RKO (cell line): ENCODE results near the gene SLCO4A1.
A peak's percentile ranks its signal among the peaks of the same experiment; 100 is the strongest.

Experiments used
- DNase-seq: peaks from one replicate; pipeline ENCODE4 v3.0.0-alpha.2; 2016; ENCODE audit warnings: low spot score

Gene SLCO4A1

DNA sequence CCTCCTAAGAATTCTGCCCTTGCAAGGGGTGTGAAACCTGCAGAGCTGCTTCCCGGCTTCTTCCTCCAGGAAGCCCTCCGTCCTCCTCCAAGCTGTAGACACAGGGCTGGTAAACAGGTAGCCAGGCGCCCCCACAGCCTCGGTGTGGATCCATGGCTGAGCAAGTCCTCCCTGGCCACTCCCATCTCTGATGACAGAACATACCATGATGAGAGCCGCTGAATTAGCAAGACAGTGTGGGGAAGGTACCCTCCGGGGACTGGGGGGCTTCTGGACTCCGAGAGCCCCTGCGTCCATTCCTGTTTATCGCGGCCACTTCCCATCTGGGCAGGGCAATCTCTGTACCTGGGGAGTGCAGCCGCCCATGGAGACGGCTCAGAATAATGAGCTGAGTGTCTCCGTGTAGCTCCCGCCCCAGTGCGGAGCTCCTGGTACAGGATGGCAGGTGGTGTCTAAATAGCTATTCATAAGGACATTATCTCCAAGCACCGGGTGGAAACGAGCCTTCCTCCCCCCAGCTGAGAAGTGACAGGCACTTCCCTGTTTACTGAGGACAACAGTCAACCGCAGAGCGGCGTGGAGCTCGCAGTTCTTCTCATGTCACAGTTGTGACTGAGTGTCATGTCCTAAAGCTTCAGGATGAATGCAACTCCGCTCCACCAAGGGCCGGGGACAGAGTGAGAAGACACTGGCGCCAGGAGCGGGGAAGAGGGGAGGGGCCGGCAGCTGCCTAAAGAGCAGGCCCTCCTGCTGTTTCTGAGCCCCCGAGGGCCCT lies 43.7 kb downstream of the SLCO4A1 start:
- no peak for DNase-seq

DNA sequence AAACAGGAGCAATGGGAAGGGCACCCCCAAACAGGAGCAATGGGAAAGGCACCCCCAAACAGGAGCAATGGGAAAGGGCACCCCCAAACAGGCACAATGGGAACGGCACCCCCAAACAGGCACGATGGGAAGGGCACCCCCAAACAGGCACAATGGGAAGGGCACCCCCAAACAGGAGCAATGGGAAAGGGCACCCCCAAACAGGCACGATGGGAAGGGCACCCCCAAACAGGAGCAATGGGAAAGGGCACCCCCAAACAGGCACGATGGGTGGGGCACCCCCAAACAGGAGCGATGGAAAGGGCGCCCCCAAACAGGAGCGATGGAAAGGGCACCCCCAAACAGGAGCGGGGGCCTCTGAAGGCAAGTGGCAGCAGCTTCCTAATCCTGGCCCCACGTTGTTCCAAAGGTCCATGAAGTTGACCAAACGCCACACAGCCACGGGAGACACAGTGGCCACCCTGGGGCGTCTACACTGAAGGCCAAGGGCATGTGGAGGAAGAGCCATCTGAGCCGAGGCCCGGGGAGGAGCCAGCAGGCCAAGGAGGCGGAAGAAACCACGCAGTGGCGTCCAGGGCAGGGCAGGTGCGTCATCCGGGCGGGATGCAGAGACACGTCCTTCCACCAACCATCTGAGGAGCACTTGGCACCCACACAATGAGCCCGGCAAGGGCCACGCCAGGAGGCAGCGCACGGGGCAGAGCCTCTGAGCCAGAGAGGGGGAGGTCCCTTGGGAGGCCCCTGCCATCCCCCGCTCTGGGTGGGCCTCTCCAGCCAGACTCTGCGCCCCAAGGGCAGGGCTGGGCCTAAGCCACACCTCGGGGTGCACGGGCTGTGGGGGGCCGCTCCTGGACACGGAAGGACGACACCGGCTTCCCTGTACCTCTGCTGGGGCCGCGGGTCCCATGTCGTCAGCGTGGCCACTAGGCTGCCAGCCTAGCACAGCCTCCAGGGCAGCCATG lies 44.8 kb downstream of the SLCO4A1 start:
- DNase-seq = no peak

DNA sequence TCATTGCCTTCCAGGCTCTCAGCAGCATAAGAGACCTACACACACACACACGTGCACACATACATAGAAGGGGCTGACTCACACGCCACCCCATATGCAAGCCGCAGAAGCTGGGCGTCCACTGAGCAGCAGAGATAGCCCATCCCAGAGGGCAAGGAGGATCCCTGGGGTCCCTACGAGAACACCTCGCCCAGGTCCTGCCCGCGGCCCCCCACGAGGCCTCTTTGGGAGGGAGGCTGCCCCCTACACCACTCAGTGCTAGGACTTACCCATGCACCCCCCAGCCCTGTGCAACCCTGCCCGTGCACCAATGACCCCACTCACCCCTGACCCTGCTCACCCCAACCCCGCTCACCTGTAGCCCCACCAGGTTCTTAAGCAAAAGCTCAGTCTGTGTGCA lies 45.8 kb downstream of the SLCO4A1 start:
- no peak for DNase-seq

DNA sequence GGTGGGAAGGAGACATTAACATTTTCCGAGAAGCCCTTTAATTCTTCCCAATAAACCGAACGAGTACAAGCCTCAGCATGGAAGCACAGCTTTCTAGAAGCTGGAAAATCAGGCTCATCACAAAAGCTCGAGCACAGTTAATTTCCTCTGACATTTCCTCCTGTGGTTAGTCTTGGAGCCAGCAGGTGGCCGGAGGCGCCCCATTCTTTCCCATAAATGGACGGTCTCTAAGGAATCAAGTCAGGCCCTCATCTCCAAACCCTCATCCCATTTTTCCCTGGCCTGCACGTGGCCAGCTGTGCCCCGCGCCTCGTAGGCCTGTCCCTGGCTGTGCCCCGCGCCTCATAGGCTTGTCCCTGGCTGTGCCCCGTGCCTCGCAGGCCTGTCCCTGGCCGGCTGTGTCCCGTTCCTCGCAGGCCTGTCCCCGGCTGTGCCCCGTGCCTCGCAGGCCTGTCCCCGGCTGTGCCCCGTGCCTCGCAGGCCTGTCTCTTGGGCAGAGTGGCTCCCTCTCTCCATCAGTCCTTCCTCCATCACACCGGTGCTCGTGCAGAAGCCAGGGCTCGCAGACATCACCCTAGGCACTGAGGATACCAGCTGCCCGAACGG lies 46.7 kb downstream of the SLCO4A1 start:
- DNase-seq = peak; percentile 44

DNA sequence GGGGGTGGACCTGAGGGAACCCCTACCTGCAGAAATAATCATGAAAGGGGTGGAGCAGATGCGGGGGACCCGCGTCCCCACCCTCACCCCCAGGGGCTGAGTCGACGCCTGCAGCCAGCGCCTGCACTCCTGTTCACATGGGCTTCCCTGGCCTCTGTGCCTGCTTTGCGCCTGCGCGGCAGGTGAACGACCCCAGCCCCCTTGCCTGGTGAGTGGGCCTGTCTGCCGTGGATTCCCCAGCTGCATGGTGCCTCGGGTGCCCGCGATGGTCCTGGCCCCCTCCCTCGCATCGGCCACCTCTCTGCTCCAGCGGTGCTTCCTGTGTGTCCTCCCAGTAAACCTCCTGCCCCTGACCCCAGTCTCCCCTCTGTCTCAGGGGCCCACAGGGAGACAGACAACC lies 47.6 kb downstream of the SLCO4A1 start:
- DNase-seq = no peak

DNA sequence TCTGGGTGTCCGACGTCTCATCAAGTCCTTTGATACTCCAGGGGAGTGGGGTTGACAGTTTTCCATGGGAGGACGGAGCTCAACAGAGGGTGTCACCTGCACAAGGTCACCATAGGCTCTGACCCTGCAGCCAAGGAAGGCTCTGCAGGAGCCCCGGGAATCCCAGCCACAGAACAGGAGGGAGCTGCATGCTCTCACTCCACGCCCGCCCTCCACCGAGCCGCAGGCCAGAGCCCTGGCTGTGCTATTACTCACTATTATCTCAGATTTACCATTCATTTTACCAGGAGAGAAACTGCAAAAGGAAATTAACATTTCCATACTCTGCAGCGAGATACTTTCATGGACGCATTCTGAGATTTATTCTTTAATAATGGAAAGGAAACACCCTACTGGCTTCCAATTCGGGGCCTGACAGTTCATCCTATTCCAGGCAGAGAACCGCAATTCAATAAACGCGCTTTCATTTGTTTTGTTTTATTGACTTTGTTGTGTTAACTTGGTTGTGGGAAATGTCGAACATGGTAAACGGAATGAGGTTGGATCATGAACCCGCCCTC lies 48.0 kb downstream of the SLCO4A1 start:
- no peak for DNase-seq

DNA sequence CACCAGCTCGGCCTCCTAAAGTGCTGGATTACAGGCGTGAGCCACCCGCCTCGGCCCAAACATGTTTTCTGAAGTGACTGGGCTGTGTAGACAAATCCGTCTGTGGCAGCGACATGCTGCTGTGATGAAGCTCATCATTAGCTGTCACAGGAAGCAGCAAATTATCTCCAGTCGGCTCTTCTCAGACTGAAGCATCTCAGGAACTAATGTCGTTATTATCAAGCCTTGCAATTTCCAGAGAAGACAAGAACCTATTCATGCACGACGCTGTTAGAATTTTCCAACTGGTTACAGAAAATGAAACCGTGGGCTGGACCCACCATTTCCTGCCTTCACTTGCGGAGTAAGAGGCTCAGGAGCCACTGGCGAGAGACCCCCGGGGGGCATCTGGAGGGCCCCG lies 49.2 kb downstream of the SLCO4A1 start:
- DNase-seq = no peak

DNA sequence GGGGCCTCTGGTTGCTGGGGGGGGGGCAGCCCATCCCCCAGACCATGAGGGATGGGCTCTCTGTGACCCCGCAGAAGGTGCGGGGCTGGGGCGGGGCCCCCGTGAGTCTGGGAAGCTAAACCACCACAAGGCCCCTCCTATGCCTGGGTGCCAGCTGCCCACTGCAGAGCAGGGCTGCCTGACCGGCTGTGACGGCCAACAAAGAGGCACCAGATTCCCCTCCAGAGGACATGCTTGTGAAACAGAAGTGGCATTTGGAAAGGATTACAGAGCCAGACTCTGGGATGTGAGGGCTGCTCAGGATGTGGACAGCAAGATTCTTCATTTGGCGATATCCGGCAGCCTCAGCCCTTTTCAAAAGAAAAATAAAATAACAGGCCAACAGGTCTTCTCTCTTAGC lies 49.9 kb downstream of the SLCO4A1 start:
- no peak for DNase-seq

DNA sequence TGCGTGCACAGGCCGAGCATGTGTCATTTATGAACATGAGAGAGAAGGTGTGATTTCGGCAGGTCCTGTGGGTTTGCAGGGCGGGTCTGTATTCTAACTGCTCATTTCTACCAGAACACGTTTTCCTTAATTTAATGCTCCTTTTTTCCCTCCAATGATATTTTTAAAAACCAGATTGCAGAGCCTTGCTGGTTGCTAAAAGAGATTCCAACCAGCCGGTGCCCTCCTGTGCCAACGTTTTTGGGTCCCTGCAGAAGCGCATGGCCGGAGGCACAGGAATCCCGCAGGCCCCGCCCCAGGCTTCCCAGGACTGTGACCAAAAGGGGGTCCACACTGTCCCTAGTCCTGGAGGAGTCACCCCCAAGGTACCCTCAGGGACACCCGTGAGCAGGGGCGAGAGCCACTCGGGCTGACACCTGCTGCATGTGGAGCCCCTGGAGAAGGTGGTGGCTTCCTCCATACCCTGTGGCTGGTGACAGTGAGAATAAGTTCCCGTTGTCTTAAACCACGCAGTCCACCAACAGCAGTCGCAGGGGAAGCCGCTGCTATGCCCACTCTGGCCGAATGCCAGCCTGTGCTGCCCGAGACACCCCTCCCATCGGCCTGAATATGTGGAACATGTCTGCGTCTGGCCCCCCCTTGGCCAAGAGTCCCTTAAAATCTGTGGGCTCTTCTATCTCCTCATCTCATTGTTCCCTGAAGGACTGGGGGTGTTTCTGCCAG lies 50.7 kb downstream of the SLCO4A1 start:
- DNase-seq = no peak

DNA sequence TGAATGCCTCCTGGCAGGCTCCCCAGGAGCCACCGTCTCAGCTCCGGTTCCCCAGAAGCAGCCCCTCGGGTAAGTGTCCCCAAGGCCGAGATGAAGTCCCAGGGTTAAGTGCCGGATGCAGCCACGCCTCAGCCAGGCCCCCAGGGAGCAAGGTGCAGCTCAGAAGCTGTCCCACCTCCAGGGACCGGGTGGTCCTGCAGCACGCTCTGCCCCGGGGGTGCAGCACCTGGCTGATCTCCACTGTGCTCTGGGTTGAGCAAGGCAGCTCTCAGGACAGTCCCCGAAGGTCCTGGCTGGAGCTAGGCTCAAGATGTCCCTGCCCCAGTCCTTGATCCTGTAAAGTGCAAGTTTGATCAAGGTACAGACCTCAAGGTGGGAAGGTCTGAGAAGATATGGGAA lies 51.2 kb downstream of the SLCO4A1 start:
- DNase-seq = no peak

DNA sequence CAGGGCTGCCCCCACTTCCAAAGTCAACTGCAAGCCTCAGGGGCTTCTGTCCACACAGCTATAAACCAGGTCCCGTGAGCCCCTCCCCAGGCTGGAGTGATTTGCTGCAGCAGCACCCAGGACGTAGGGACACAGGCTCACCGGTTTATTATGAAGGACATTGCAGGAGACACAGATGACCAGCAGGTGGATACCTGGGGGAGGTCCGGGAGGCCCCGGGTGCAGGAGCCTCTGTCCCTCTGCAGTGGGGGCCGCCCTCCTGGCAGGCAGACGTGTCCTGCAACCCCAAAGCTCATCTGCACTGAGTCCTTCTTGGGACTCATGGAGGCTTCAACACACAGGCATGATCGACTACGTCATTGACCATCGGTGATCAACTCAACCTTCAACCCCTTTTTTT lies 51.8 kb downstream of the SLCO4A1 start:
- DNase-seq = no peak

DNA sequence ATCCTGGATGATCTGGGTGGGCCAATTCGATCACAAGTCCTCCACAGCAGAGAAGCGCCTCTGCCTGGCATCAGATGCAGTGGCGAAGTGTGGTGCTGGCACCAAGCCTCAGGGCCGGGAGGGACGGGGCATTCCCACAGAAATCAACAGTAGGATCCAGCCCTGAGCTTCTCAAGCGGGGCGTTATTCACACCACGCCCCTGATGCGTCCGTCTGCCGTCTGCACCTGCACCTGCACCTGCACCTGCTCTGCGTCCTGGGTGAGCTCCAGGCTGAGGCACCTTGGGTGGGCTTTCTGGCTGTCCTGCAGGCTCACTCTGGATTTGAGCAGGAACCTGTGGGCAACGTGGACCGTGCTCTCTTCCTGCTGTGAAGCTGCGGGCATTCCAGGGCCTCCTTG lies 52.6 kb downstream of the SLCO4A1 start:
- DNase-seq = no peak

DNA sequence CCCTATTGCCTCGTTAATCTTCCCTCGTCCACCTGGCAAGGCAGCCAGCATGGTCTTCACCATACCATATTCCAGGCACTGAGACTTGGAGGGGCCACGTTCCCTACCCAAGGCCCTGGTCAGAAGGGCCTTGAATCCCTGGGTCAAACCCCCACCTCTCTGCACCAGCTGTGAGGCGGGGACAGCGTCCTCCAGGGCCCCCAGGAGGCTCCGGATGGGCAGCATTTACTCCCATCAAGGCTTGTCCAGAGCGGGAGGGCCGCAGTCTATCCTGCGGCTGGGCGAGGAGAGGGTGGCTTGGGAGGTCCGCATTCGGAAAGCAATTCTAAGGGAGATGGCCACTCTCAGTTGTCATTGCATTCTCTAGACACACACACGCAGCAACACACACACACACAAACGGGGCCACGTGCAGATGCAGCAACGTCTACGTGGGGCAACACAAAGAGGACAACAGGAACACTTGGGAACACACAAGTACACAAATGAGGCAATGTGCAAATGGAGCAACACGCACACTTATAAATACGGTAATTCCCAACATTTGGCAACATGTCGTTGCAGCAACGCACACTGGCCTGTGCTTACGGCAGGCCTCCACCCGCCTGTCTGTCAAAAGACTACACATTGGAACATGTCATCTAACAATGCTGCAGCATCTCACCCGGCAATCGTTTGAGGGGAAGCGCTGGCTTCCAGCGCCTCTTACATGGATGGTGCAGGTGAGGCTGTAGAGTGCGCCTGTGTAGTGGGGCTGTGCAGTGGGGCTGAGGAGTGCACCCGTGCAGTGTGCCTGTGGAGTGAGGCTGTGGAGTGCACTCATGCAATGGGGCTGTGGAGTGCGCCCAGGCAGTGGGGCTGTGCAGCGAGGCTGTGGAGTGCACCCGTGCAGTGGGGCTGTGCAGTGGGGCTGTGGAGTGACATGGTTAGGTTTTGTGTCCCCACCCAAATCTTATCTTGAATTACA lies 53.4 kb downstream of the SLCO4A1 start:
- DNase-seq = no peak

DNA sequence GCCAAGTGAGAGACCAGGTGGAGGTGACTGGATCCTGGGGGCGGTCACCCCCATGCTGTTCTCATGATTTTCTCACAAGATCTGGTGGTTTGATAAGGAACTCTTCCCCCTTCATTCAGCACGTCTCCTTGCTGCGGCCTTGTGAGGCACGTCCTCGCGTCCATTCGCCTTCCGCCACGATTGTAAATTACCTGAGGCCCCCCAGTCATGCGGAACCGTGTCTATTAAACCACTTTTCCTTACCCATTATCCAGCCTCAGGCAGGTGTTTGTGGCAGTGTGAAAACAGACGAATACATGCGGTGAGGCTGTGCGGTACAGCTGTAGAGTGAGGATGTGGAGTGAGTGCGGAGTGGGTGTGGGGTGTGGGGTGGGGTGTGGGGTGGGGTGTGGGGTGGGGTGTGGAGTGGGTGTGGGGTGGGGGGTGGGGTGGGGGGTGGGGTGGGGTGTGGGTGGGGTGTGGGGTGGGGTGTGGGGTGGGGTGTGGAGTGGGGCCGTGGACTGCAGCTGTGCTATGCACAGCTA lies 54.2 kb downstream of the SLCO4A1 start:
- no peak for DNase-seq

DNA sequence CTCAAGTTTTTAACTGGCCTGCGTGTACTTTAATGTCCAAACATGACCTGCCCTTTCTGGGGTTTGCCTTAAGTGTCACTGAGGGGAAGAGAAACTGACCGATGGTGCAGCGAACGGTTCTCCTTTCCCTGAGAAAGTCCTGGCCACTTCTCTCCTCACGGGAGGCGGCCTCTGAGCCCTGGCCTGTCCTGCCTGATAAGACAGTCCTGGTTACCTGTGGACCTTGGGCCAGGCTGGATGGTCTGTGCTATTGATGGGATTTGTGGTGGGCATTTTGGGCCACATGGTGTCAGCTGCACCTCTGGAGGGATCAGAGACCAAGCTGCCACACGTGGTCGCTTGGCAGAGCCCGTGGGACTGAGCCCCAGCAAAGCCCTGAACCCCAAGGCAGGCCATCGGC lies 54.7 kb downstream of the SLCO4A1 start:
- no peak for DNase-seq

DNA sequence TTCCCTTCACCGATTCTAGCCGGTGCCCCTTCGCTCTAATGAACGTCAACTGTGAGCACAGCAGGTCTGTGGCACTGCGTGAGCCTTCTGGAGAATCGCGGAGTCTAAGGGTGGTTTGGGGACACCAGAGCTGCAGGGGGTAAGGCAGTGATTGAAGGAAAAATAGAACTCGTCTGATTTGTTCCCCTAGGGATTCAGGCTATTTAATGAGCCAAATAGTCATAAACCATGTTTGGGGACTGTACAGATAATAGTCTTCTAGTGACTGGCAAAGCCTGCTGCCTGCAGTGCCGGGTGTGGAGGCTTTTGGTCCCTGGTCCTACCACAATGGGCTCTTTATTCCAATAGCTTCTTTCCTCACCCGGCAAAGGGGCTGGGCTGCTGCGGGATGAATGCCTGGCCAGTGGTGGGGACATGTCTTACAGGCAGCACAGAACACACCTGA lies 55.2 kb downstream of the SLCO4A1 start:
- no peak for DNase-seq

DNA sequence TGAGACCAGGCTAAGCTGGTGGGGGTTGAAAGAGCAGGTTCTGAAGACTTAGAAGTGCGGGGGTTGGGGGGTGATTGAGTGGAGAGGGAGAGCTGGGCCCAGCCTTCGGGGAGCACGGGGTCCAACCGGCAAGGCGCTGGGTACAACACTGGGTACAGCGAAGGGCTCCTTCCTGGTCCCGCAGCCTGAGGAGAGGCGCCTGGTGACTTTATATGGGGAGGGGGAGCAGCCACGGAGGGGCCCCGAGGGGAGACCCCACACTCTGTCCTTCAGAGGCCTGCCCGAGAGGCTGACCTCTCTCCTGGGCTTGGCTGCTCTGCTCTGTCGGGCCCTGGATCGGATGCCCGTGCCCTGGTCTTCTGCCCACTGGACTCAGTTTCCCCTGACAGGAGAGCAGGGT lies 55.9 kb downstream of the SLCO4A1 start:
- DNase-seq = no peak

DNA sequence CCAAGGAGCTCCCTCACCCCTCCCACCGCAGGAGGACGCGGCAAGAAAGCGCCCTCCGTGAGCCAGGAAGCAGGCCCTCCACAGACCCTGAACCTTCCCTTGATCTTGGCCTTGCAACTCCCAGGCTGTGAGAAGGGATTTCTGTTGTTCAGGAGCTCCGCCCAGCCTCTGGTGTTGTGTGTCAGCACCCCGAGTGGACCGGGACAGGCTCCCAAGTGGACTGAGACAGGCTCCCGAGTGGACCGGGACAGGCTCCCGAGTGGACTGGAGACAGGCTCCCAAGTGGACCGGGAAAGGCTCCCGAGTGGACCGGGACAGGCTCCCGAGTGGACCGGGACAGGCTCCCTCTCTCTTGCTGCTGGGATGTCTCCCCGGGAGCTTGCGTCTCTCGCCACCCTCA lies 57.0 kb downstream of the SLCO4A1 start:
- no peak for DNase-seq

DNA sequence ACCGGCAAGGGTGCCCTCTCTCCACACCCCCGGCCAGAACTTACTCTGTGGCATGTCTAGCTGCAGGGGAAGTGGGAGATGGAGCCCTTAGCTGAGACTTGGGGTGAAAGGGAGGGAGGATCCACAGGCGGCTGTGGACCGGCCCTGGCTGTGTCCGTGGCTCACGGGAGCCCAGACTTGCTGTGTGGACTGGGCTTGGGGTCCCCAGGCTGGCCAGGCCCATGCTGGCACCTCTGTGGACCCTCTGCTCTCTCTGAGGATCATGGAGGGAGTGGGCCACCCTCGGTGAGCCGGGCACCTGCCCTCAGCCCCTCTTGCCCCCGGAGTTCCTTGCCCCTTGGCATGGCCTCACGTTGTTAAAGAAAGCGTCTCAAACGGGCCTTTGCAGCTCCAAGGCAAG lies 57.4 kb downstream of the SLCO4A1 start:
- DNase-seq = no peak

DNA sequence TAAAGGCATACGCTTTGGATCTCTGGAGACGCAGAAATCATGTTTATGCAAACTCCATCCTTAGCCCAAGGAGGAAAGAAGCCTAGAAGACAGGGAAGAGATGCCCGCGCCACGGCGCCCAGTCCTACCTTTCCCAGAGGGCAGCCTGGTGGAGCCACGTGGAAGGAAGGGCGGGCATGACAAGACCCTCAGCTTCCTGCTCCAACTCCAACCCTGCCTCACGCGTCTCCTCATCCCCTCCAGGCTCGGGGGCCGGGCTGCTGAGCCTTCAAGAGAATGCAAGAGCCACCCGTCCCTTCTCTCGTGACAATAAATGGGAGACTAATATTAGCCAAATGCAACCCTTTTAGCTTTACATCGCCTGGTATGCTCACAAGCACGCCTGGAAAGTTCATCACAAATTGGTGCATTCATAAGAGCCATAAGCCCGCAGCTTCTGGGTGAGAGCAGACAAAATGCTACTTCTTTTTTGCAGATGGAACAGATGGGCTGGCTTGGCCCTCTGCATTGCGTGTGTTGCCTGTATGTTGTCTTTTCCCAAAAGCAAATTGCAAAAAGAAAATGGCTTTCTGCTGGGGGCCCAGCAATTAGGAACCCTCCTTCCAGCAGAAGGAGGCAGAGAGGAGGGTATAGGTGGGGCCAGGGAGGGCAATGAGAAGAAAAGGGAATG lies 58.1 kb downstream of the SLCO4A1 start:
- no peak for DNase-seq
